Stimulated activated CD8-positive, alpha-beta memory T cell treated with anti-CD3 and anti-CD28 coated beads, Interleukin-7, amount 100 ng/mL, for 24 hours (primary cell): ENCODE results near the gene GAL3ST2.
"Not testable (repeated sequence)": the region's sequence is repeated elsewhere in the genome, so short reads cannot be mapped to it uniquely, and the experiment has no call there.

ENCODE experiments used
- DNase-seq: peaks from one replicate; pipeline ENCODE4 v3.0.0-alpha.2; 2020; ENCODE audit warnings: low read depth

Gene GAL3ST2

DNA sequence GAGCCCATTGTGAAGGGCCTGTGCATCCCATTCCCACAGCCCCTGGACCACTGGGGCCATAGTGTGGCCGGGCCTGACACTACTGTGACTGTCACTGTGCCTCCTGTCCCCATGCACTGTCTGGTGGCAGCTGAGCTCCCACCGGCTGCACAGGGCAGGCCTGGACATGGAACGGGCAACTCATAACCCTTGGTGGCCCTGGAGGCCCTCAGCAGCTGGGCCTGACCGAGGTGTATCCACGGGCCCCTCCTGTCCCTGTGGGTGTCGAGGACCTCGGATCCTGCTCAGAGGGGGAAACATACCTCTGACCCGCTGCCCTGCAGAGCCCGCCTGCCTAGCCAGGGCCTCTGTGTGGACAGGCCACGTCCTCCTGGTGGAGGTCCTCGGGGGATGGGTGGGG lies 7.8 kb upstream of the GAL3ST2 start:
- DNase-seq, result no peak

DNA sequence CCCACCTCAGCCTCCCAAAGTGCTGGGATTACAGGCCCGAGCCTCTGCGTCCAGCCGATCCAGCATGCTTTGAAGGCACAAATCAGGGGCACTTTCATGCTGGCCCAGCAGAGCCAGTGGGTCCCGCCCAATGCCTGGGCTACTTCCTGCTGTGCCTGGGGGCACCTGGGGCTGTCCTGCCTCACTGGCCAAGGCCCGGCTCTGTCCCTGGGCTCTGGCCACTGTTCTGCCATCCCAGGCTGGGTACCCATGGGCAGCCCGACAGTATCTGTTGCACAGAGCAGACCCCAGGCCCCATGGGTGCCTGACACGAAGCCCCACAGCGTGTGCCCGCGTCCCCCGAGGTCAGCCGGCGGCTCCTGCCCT lies 6.8 kb upstream of the GAL3ST2 start:
- no peak for DNase-seq

DNA sequence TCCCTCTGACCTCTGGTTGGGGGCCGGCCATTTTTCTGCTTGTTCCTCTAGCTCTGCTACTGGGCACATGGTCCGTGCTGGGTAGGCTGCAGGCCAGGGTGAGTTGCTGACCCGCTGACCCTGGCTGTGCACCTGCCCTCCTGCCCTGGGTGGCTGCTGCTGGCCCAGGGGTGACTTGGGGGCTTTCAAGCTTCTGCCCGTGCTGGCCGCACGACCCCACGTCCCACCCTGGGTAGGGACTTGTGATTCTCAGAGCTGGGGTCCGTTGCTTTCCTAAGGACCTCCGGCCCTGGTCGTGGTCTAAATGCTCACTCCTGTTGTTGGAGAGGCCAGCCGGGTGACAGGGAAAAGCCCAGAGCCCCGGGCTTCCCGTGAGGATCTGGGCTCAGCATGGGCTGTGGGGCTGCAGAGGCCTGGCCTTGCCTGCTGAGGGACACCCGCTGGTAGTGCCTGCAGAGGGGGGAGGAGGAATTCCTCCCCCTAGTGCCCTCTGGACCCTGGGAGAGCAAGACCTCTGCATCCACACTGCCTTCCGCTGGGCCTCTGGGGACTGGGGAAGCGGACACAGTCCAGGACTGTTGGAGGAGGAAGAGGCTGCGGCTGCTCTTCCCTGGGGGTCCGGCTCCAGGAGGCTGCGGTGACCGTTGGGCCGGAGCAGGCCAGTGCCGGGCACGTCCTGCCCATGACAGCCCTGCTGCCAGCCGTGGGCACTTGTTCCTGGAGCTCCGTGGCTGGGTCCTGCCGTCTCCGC lies 6.3 kb upstream of the GAL3ST2 start:
- no peak for DNase-seq

DNA sequence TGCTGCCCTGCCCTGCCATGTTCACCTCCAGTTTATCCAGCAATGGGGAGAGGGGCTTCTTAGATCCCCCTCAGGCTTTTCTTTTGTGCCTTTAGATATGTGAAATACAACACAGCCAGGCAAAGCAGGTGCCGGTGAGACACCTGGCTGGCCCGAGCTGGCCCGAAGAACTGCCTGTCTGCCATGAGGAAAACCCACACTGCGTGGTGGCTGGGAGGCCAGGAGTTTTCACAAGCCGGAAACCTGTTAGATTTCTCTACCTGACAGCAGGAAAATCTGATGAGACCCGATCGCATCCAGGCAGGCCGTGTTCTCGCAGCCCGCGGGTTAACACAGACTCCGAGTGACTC lies 5.7 kb upstream of the GAL3ST2 start:
- DNase-seq, result no peak

DNA sequence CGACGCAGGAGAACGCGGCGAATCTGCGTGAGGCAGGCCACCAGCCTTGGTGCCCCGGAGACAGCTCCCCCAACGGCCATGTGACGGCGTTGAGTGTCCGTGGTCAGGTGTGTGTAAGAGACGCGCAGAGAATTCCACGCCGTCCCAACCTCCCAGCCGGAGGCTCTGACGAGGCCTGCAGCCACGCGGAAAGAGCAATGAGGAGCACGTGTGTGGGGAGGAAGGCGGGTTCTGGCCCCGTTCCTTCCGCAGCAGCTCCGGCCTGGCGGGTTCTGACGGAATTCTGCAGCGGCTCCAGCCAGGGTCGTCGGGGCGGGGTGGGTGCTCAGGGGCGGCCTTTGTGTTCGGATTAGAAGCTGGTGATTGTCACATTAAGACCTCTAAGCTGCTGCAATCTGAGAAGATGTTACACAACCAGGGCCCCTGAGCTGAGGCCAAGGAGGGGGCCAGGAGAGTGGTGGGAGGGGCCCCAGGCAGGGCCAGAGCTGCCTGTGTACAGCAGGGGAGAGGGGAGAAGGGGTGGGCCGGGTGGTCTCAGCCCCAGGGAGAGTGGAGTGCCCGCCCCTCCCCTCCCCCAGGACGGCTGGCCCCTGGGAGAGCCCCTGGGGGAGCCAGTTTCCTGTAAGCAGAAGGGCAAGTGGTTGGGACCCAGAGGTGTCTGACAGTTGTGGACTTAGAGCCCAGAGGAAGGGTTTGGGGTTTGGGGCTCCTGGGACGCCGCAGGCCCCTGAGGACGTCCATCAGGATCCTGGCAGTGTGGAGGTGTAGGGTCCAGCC lies 5.1 kb upstream of the GAL3ST2 start:
- no peak for DNase-seq

DNA sequence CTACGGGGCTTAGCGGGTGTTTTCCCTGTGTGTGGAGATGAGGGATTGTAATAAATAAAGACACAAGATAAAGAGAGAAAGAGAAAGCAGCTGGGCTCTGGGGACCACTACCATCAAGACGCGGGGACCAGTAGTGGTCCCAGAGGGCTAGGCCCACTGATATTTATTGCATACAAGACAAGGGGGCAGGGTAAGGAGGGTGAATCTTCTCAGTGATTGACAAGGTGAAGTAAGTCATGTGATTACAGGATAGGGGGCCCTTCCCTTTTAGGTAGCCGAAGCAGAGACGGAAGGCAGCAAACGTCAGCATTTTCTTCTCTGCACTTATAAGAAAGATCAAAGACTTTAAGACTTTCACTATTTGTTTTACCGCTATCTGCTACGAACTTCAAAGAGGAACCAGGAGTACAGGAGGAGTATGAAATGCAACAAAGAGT lies 4.5 kb upstream of the GAL3ST2 start:
- no peak for DNase-seq

DNA sequence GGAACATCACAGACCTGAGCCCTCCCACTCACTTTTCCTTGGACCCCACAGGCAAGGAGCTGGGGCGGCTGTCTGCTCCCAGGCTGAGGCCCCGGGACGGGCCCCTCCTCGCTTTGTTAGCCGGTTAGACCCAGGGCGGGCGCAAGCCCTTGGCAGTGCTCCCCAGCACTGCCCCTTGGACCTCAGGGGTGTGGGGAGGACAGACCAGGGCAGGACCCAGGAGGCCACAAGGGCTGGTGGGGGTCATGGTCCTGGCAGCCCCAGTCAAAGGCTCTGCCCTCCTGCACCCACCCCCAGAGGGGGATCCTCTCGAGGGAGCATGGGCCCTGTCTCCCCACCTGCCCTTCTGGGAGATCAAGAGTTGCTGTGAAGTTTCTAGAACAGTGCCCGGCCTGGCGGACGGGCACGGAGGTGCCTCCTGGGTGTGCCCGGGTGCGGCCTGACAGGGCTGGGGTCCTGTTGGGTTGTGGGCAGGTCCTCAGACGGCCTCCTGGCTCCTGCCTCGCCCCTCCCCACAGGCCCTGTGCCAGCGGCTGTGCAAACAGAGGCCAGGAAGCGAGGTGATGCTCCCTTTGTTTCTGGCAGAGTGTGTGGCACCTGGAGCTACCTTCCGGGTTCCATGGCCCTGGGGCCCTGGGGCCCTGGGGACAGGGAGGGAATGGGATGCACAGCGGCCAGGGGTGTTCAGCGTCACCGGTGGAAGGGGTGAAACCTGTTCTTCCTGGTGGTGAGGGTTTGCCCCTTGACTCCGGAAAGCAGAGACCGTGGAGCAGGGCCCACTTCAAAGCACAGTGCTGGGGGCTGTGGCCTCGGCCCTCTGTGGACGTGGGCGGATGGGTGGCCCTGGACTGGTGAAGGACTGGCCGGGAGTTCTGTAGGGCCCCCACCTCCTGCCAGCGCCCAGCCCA lies 2.9 kb upstream of the GAL3ST2 start:
- DNase-seq, result no peak

DNA sequence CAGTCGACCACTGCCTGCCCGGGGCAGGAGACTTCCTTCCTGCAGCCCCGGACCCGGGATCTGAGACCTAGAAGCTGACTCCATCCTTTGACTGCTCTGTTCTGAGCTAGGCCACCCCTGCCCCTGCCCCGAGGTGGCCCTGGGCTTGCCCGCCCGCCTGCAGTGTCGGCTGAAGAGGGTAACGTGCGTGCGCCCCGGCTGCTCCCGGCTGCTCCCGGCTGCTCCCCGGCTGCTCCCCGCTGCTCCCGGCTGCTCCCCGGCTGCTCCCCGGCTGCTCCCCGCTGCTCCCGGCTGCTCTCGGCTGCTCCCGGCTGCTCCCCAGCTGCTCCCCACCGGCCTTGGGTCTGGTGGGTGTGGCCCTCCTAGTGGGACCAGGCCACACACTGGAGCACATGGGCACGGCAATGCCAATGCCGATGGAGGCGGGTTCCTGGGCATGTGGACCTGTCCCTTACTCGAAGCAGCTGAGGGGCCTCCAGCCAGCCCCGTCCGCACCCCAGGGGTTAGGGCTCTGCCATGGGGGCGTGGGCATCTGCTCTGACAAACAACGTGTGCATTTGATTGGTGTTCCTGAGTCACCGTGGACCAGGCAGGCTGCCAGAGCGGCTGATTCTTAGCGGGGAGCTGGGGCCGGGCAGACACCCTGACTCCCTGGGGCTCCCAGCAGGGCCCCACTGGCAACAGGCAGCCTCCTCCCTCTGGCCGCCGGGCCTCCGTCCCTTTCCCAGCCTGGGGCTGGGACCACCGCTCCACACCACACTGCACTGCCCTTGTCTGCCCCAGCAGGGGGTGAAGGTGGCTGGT lies 2.0 kb upstream of the GAL3ST2 start:
- DNase-seq, result no peak

DNA sequence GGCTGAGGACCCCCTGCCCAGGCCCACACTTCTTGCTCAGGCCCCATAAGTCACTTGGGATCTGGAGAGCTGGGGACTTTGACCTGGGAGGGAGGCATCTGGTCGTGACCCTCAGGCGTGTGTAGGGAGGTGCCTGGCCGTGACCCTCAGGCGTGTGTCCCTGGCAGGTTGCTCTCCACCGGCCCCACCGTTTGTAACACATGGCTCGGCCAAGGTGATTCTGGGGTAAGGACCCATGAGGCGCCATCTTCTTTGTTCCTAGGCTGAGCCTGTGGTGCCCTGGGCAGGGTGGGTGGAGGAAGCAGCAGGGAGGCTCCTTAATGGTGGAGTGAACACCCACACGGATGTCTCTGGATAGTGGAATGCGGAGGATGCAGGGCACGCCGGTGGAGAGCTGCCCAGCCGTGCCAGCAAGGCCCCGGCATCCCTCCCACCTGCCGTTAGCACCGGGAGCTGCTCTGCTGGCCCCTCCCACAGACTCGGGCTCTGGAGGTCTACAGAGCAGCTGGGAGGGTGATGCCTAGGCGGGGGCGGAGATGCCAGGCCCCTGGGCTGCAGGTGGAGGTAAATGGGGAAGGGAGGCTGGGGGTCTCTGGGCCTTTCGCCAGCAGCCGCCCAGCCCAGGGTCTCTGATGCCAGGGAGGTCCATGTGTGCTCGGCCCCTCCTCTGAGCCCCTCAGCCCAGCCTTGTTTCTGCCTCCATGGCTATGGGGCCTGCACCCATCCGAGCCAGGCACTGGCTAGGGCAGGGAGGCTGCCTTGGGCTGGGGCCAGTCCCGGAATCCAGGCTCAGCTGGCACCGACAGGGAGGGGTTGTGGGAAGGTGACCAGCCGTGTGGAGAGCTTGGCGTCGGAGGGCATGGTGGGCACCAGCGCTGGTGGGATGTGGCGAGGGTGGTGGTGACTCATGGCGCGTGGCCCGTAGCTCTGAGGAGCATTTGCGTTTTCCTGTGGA lies 1.1 kb upstream of the GAL3ST2 start:
- DNase-seq, result no peak

DNA sequence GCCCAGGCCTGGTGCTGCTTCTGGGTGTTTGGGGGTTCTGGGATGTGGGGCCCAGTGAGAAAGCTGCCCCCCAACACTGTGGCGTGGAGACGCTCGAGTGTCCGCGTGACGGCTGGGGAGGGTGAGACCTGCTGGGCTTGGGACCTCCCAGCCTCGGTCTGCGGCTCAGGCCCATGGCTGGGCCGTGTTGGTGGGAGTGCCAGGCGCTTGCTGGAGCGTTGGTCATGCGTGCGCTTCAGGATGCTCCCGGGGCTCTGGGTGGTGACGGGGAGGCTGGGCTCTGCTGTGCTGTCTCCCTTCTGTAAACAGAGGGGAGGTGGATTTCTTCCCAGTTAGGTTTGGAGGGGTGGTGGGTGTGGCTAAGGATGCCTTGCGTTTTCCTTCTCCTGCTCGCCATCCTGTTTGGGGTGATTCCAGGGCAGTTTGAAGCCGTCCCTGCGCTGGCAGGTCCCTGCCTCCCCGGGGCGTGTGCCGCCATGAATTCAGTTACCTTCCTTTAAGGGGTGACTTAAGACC lies 606 bp downstream of the GAL3ST2 start:
- DNase-seq, result no peak

DNA sequence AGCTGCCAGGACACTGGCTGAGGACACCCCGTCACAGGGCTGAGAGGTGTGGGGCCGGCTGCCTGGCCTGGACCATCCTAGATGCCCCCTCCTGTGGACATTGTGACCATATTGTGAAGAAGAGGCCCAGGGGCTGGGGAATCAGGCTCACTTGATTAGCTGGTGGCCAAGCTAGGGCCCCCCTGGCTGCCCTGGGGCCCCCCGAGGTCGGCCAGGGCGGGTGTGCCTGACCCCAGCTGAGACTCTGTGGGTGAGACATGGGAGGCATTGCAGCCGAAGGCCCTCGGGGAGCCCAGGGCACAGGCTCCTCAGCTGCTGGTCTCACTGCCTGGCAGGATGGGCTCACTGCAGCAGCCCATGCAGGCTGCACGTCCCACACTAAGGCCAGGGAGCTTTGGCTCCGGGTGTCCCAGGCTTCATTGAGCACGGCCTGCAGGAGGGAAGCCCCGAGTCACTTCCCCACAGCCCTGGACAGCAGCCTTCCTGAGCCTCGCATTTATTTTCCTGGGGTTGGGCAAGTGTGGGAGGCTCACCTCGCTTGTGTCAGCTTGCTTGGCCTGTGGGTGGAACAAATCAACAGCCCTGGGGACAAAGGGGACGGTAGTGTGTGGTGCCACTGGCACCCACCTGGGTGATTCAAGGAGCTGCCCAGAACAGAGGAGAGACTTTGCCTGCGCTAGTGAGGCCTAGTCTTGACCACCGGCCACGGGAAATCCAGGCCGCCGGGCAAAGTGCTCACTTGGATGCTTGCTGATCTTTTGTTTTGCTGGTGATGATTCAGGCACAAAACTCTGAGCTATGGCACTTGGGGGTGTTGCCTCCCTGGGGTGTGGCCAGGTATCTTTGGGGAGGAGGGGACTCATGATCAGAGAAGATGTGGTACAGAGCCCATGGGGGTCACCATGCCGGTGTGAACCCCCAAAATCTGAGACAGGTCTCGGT lies 1.3 kb downstream of the GAL3ST2 start:
- no peak for DNase-seq

DNA sequence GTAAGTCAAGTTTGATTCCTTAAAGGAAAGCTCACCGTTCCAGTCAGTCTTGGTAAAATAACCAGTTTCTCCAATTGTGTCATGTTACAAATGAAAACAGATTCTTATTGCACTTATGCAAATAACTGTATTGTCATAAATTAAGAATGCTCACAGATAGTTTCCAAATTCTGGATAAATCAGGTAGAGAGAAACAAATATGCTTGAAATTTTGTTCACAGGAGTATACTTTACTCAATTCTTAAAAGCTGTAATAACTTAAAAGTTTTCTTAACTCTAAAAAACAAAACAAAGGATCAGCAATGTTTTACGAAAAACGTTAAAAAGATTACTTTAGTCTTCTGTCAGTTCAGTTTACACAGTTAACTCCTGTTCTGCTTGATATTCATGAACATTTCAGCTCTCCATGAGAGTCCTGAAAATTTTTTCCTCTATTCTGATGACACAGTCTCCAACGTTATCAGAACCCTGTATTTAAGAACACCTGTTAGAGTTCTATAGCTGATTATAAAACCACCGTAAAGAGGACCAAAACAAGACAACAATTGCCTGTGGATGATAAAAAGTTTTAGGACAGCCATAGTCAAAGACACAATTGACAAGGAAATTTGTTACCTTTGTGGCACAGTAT lies 4.4 kb downstream of the GAL3ST2 start:
- no peak for DNase-seq

DNA sequence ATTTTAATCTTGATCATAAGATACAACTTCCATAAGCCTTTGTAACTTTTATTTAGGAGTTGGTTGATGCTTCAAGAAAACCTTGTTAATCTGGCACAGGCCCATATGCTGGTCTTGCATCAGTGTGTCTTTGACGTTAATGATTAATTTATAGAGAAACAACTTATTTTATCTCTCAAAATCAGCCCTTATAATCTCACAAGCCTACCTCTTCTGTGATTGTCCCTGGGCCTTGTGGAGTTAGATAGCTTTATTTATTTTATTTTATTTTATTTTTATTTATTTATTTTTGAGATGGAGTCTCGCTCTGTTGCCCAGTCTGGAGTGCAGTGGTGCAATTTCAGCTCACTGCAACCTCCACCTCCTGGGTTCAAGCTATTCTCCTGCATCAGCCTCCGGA lies 5.4 kb downstream of the GAL3ST2 start:
- DNase-seq, result not testable (repeated sequence)

DNA sequence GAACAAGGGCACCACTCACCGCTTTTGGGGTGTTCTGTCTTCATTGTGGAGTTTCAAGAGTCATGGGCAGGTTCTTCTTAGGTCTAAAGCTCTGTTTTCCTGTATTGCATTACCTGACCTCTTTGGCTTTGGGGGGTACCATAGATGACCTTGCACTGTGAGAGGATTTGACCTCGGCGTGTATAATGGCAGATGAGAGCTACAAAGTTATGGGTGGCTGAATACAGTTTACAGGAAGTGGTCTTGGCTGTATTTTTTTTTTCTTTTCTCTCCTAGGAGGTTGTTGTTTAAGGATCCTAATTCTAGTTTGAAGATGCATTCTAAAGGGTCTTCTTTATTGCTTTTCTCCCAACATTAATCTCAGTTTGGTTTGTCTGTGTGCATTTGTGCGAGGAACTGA lies 11.5 kb downstream of the GAL3ST2 start:
- DNase-seq, result no peak

DNA sequence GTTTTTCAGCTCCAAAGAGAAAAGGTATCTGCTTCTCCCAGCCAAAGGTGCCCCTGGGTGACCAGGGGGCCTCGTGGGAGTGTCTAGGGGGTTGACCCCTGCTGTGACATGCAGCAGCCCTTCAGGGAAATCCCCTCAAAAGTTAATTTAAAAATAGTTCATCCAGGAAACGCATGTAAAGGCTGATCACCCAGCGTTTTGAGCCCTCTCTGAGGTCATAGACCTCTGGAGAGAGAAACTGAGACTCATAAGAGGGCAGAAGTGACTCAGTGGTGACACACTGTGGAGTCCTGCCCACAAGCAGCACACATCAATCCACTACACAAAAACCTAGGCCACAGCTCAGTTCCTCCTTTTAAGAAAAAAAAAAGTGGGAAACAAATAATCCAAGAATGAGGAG lies 11.9 kb downstream of the GAL3ST2 start:
- no peak for DNase-seq

DNA sequence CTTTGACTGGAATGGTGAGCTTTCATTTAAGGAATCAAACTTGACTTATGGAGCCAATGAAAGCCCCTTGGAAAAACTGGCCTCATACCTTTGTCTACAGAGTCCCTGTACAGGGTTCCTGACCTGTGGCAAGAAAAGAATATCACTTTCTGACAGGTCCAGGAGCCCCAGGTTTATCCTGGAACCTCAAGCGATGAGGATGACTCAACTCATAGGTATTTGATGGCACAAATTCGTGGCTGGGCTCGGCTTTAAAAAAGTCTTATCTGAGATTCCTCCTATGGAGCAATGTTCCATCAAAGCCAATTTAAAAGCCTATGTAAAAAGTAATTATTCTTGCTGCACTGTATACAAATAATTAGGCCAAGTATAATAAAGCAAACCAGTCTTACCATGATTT lies 14.8 kb downstream of the GAL3ST2 start:
- DNase-seq, result not testable (repeated sequence)

DNA sequence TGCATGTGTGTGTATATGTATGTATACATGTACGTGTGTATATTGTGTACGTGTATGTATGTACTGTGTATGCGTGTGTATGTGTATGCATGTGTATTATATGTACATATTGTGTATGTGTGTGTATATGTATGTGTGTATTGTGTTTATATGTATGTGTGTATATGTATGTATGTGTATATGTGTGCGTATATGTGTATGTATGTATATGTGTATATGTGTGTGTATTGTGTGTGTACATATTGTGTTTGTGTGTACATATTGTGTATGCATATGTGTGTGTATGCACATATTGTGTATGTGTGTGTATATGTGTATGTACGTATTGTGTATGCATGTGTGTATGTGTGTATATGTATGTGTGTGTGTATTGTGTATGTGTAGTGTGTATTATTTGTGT lies 16.8 kb downstream of the GAL3ST2 start:
- DNase-seq, result no peak

DNA sequence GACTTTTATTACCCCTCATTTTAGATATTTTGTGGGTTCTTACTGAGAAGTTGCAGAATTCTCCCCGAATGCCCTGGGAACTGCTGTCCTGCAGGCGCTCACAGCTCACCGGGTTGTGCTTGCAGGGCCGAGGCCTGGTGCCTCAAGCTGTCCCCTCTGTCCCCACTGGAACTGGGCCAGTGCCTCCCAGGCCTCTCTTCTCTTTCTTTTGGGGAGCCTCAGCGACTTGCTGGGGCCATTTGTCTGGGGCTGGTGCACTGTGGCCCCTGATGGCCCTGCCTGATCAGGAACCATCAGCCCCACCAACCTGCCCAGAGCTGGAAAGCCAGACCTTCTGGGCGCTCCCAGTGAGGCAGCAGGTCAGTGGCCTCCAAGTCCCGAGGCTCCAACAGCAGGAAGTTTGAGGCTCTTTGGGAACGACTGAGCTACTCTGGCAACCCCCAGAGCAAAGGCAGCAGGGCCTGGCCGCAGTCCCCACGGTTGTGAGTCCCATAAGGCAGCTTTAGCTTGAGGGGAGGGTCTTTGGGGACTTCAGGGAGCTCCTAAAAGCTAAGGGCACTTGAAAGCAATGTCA lies 17.7 kb downstream of the GAL3ST2 start:
- no peak for DNase-seq
